H9 (cell line): ENCODE results near the gene MRPL43. TPM values are rescaled to one million over a fixed set of nuclear protein-coding genes. Genes with fewer than 3 reads are reported as not detected.

Experiments
- DNase-seq: peaks from one replicate; pipeline ENCODE4 v3.0.0-alpha.2; 2017
- H2AFZ ChIP-seq: one replicate; pipeline ENCODE4 v1.6.1; 2013; ENCODE audit warnings: mild to moderate bottlenecking, low read length, control low read depth, moderate library complexity
- H2AK5ac ChIP-seq: 2 replicates; pipeline ENCODE4 v1.6.1; 2013; ENCODE audit warnings: low read length, control low read depth, mixed read lengths; ENCODE audit not compliant: insufficient read length
- H2BK120ac ChIP-seq: one replicate; pipeline ENCODE4 v1.6.1; 2013; ENCODE audit warnings: low read depth, mild to moderate bottlenecking, low read length, control low read depth, inconsistent platforms; ENCODE audit not compliant: poor library complexity, severe bottlenecking
- H2BK12ac ChIP-seq: 2 replicates; pipeline ENCODE4 v1.6.1; 2013; ENCODE audit warnings: low read length, control low read depth, mixed read lengths, low read depth; ENCODE audit not compliant: insufficient read length
- H2BK15ac ChIP-seq: 2 replicates; pipeline ENCODE4 v1.6.1; 2013; ENCODE audit warnings: low read depth, low read length, control low read depth
- H2BK20ac ChIP-seq: one replicate; pipeline ENCODE4 v1.6.1; 2013; ENCODE audit warnings: low read depth, mild to moderate bottlenecking, low read length, control low read depth, inconsistent platforms; ENCODE audit not compliant: poor library complexity, severe bottlenecking
- H2BK5ac ChIP-seq: 2 replicates; pipeline ENCODE4 v1.6.1; 2013; ENCODE audit warnings: low read length, control low read depth, mixed read lengths; ENCODE audit not compliant: insufficient read length
- H3K14ac ChIP-seq: 2 replicates; pipeline ENCODE4 v1.6.1; 2013; ENCODE audit warnings: low read length, control low read depth; ENCODE audit not compliant: insufficient read depth
- H3K18ac ChIP-seq: 2 replicates; pipeline ENCODE4 v1.6.1; 2013; ENCODE audit warnings: low read depth, mild to moderate bottlenecking, mixed read lengths, low read length, control low read depth; ENCODE audit not compliant: insufficient read length
- H3K23ac ChIP-seq: 2 replicates; pipeline ENCODE4 v1.6.1; 2013; ENCODE audit warnings: low read length, control low read depth, mixed read lengths, low read depth; ENCODE audit not compliant: insufficient read length
- H3K23me2 ChIP-seq: 2 replicates; pipeline ENCODE4 v1.6.1; 2013; ENCODE audit warnings: low read depth, mild to moderate bottlenecking, mixed read lengths, low read length, control low read depth; ENCODE audit not compliant: insufficient read length, poor library complexity, severe bottlenecking
- H3K27ac ChIP-seq: 2 replicates; pipeline ENCODE4 v1.5.1; 2013; ENCODE audit warnings: low read length, control low read depth, mixed read lengths, low read depth; ENCODE audit not compliant: insufficient read length
- H3K27me3 ChIP-seq: 2 replicates; pipeline ENCODE4 v1.6.1; 2013; ENCODE audit warnings: low read length, control low read depth, inconsistent platforms; ENCODE audit not compliant: insufficient read depth
- H3K4ac ChIP-seq: 2 replicates; pipeline ENCODE4 v1.6.1; 2013; ENCODE audit warnings: low read depth, mild to moderate bottlenecking, control low read depth, inconsistent platforms, low read length, moderate library complexity
- H3K4me1 ChIP-seq: 2 replicates; pipeline ENCODE4 v1.6.1; 2013; ENCODE audit warnings: low read length, control low read depth, inconsistent platforms; ENCODE audit not compliant: insufficient read depth
- H3K4me2 ChIP-seq: 2 replicates; pipeline ENCODE4 v1.6.1; 2013; ENCODE audit warnings: low read length, control low read depth, mixed read lengths; ENCODE audit not compliant: insufficient read length, insufficient read depth
- H3K56ac ChIP-seq: 2 replicates; pipeline ENCODE4 v1.6.1; 2013; ENCODE audit warnings: low read depth, mild to moderate bottlenecking, mixed read lengths, low read length, control low read depth; ENCODE audit not compliant: insufficient read length
- H3K79me1 ChIP-seq: 2 replicates; pipeline ENCODE4 v1.6.1; 2013; ENCODE audit warnings: low read depth, mild to moderate bottlenecking, moderate library complexity, low read length, control low read depth, inconsistent platforms; ENCODE audit not compliant: insufficient read depth, poor library complexity, severe bottlenecking
- H3K79me2 ChIP-seq: 2 replicates; pipeline ENCODE4 v1.6.1; 2013; ENCODE audit warnings: low read length, control low read depth, inconsistent platforms; ENCODE audit not compliant: insufficient read depth
- H3K9ac ChIP-seq: 2 replicates; pipeline ENCODE4 v1.6.1; 2013; ENCODE audit warnings: low read length, control low read depth, mixed read lengths; ENCODE audit not compliant: insufficient read length; ENCODE audit errors: extremely low read depth
- H3K9me3 ChIP-seq: one replicate; pipeline ENCODE4 v1.6.1; 2013; ENCODE audit warnings: low read depth, low read length, inconsistent platforms; ENCODE audit not compliant: control insufficient read depth
- H3T11ph ChIP-seq: one replicate; pipeline ENCODE4 v1.6.1; 2013; ENCODE audit warnings: mild to moderate bottlenecking, low read length, control low read depth, inconsistent platforms
- H4K20me1 ChIP-seq: one replicate; pipeline ENCODE4 v1.6.1; 2013; ENCODE audit not compliant: control insufficient read depth, insufficient read length, insufficient read depth
- H4K5ac ChIP-seq: 2 replicates; pipeline ENCODE4 v1.6.1; 2013; ENCODE audit warnings: low read depth, mild to moderate bottlenecking, mixed read lengths, low read length, control low read depth; ENCODE audit not compliant: insufficient read length
- H4K8ac ChIP-seq: replicated peaks from 2 replicates; pipeline ENCODE4 v1.6.1; 2013; ENCODE audit warnings: low read length, control low read depth, mixed read lengths, low read depth; ENCODE audit not compliant: insufficient read length
- H4K91ac ChIP-seq: 2 replicates; pipeline ENCODE4 v1.6.1; 2013; ENCODE audit warnings: low read depth, mild to moderate bottlenecking, moderate library complexity, mixed read lengths, low read length, control low read depth; ENCODE audit not compliant: insufficient read length
- H3K27ac Mint-ChIP-seq, 3 experiments: 2 replicates in 2 of 3; 3 replicates in 1 of 3; pipeline ENCODE4 v1.8.0; 2020 to 2021; ENCODE audit warnings: mixed read lengths in 3 of 3, mild to moderate bottlenecking in 1 of 3, moderate library complexity in 1 of 3
- H3K27me3 Mint-ChIP-seq: 2 replicates; pipeline ENCODE4 v1.8.0; 2021; ENCODE audit warnings: low read depth, mild to moderate bottlenecking, moderate library complexity, mixed read lengths
- H3K36me3 Mint-ChIP-seq, 3 experiments: 2 replicates in 2 of 3; 3 replicates in 1 of 3; pipeline ENCODE4 v1.8.0; 2020 to 2021; ENCODE audit warnings: low read depth in 3 of 3, mixed read lengths in 3 of 3; ENCODE audit not compliant: insufficient read depth in 1 of 3
- H3K4me1 Mint-ChIP-seq, 2 experiments: 2 replicates each; pipeline ENCODE4 v1.8.0; 2020; ENCODE audit warnings: mixed read lengths in 2 of 2
- H3K4me3 Mint-ChIP-seq, 2 experiments: 2 replicates in 1 of 2; 3 replicates in 1 of 2; pipeline ENCODE4 v1.8.0; 2020 to 2021; ENCODE audit warnings: mild to moderate bottlenecking in 2 of 2, mixed read lengths in 2 of 2, moderate library complexity in 1 of 2
- H3K9me3 Mint-ChIP-seq, 2 experiments: 2 replicates in 1 of 2; 3 replicates in 1 of 2; pipeline ENCODE4 v1.8.0; 2020; ENCODE audit warnings: mild to moderate bottlenecking in 2 of 2, mixed read lengths in 2 of 2, moderate library complexity in 1 of 2
- CTCF ChIP-seq: fragments of 200-600 bp; sonication (generic); conservative IDR thresholded peaks from 3 replicates; pipeline ENCODE4 v1.8.0; 2021; ENCODE audit warnings: antibody characterized with exemption, mild to moderate bottlenecking
- WGBS: extraction: QIAGEN DNeasy Blood & Tissue Kit; methylation state at CpG from one replicate; pipeline ENCODE4 v1.1.7; 2013; ENCODE audit warnings: missing lambda C conversion rate, low lambda C conversion rate, mixed read lengths; ENCODE audit not compliant: insufficient read length; ENCODE audit errors: extremely low coverage; 5-methylcytosine and 5-hydroxymethylcytosine counted together
- total RNA-seq: library from RNA; stranded (reverse); gene quantifications from 2 replicates; pipeline ENCODE4 v1.2.1, GENCODE V29; 2021

Gene MRPL43
- total RNA-seq, 1 experiment from 2014 or later, result 70.3 TPM

- Histone ChIP-seq H4K8ac (no peak overlapping the region), H3K4me1 (no peaks in the 10 kb centered on the region; the same call in 1 of the 2 replicates), H3K23ac (no peak overlapping the region), H3K23me2 (peaks cover 8% of the 10 kb centered on the region), H3K18ac (no peak overlapping the region), H3K27me3 (no peaks in the 10 kb centered on the region), H3K9me3 (no peaks in the 10 kb centered on the region), H3K27ac (no peak overlapping the region), H3K79me1 (peaks cover 14% of the 10 kb centered on the region), H2AK5ac (no peak overlapping the region), H4K20me1 (no peaks in the 10 kb centered on the region), H2BK12ac (no peak overlapping the region), H2BK120ac (no peak overlapping the region), H2BK20ac (no peak overlapping the region), H3T11ph (no peak overlapping the region), H2BK15ac (no peak overlapping the region), H4K91ac (no peak overlapping the region), H3K79me2 (peaks cover 14% of the 10 kb centered on the region; the same call in 1 of the 2 replicates), H4K5ac (no peak overlapping the region), H3K4me2 (no peak overlapping the region), H2BK5ac (no peak overlapping the region), H3K56ac (no peak overlapping the region), H2AFZ (no peak overlapping the region), H3K14ac (no peak overlapping the region), H3K4ac (no peak overlapping the region), H3K9ac (no peak overlapping the region)
- no peak for TF ChIP-seq CTCF
- H3K27ac Mint-ChIP-seq, result no peak overlapping the region; a peak in 1 of 7 replicates
- peaks cover 0 to 2% of the 10 kb centered on the region in 2 experiments; a peak in 3 of 5 replicates for H3K9me3 Mint-ChIP-seq
- no peak for DNase-seq
- no peaks in the 10 kb centered on the region for H3K27me3 Mint-ChIP-seq
- peaks cover 15 to 37% (median 33%) of the 10 kb centered on the region in 3 experiments; a peak in 6 of 7 replicates for H3K36me3 Mint-ChIP-seq
- H3K4me3 Mint-ChIP-seq, result no peak overlapping the region
- H3K4me1 Mint-ChIP-seq, result peaks cover 9 to 16% of the 10 kb centered on the region in 2 experiments
- WGBS, result no CpG with 5 or more reads among the region's 2 CpGs
These were observed 2.6 kb downstream of the MRPL43 start for GRCh38 chr10:100984672-100985177.
